Spleen (tissue), 11 donors: ENCODE data around the gene CFAP210. TPM values are rescaled to one million over a fixed set of nuclear protein-coding genes. Genes with fewer than 3 reads are reported as not detected.

Source experiments
- DNase-seq: peaks from one replicate; pipeline ENCODE4 v3.0.0-alpha.2; 2020
- H3K27ac ChIP-seq, 8 donors: fragments of 200-600 bp; sonication (generic) in 7 of 8; 1 replicate in 4 of 8; 2 replicates in 4 of 8; pipeline versions ENCODE4 v1.5.0 to v1.8.0; 2016 to 2021; ENCODE audit warnings: inconsistent platforms in 4 of 8, mild to moderate bottlenecking in 4 of 8, moderate library complexity in 1 of 8
- H3K27me3 ChIP-seq, 7 donors: fragments of 200-600 bp; sonication (generic) in 6 of 7; replicated peaks in 1 of 7; 1 replicate in 4 of 7; 2 replicates in 3 of 7; pipeline versions ENCODE4 v1.5.0 to v1.8.0; 2016 to 2021; ENCODE audit warnings: inconsistent platforms in 3 of 7, mild to moderate bottlenecking in 1 of 7
- H3K36me3 ChIP-seq, 6 donors: fragments of 200-600 bp; sonication (generic) in 5 of 6; 1 replicate in 4 of 6; 2 replicates in 2 of 6; pipeline versions ENCODE4 v1.5.0 to v1.8.0; 2016 to 2021; ENCODE audit warnings: inconsistent platforms in 2 of 6
- H3K4me1 ChIP-seq, 6 donors: fragments of 200-600 bp; sonication (generic) in 5 of 6; 1 replicate in 3 of 6; 2 replicates in 3 of 6; pipeline versions ENCODE4 v1.5.0 to v1.8.0; 2016 to 2021; ENCODE audit warnings: inconsistent platforms in 3 of 6
- H3K4me3 ChIP-seq, 8 donors: fragments of 200-600 bp; sonication (generic) in 7 of 8; 1 replicate in 4 of 8; 2 replicates in 4 of 8; pipeline versions ENCODE4 v1.5.0 to v1.8.0; 2016 to 2021; ENCODE audit warnings: inconsistent platforms in 4 of 8, mild to moderate bottlenecking in 4 of 8, moderate library complexity in 2 of 8
- H3K9me3 ChIP-seq, 8 donors: fragments of 200-600 bp; sonication (generic) in 7 of 8; 1 replicate in 4 of 8; 2 replicates in 4 of 8; pipeline versions ENCODE4 v1.5.0 to v1.8.0; 2016 to 2021; ENCODE audit warnings: inconsistent platforms in 4 of 8
- POLR2A ChIP-seq, 3 donors: fragments of 450-650 bp; IDR thresholded peaks; one replicate each; pipeline ENCODE4 v1.5.1; 2017; ENCODE audit warnings: antibody characterized with exemption in 3 of 3, mild to moderate bottlenecking in 1 of 3
- POLR2AphosphoS5 ChIP-seq, 3 donors: sonication (generic); formaldehyde crosslinking; IDR thresholded peaks; one replicate each; pipeline ENCODE4 v1.5.1; 2017; ENCODE audit warnings: antibody characterized with exemption in 3 of 3
- WGBS, 5 donors: extraction: QIAGEN DNeasy Blood & Tissue Kit in 3 of 5; methylation state at CpG; one replicate each; pipeline versions ENCODE4 v1.1.5 to v1.1.7; 2013 to 2018; 5-methylcytosine and 5-hydroxymethylcytosine counted together
- intact Hi-C: fragments of 100-400 bp; cut with DNase I; formaldehyde crosslinking; loops from one replicate; pipeline ENCODE4 v1.15.0; 2023; ENCODE audit warnings: low total_unique reads
- polyA plus RNA-seq, 3 donors: library from polyadenylated mRNA; stranded (reverse); fragments of 200-250 nt; gene quantifications; one replicate each; pipeline ENCODE4 v1.2.1, GENCODE V29; 2013
- total RNA-seq, 7 donors: library from RNA; depleted of rRNA in 3 of 7; stranded (reverse); fragments of >200 nt in 3 of 7; fragmentation: NEBNext Ultra II Directional in 4 of 7; extraction: Animal tissue kit (Norgen Biotek cat#: 25700) in 4 of 7; gene quantifications; one replicate each; pipeline versions ENCODE4 v1.1.0 to v1.2.1, GENCODE V29; 2016 to 2021
- TF ChIP-seq, protein P1 (sequence below), 11 experiments: fragments of 200-600 bp in 7 of 11; fragments of 450-650 bp in 4 of 11; sonication (generic) in 4 of 11; IDR thresholded peaks in 8 of 11; conservative IDR thresholded peaks in 3 of 11; 1 replicate in 7 of 11; 2 replicates in 4 of 11; pipeline versions ENCODE4 v1.4.0 to v1.8.0; 2016 to 2021; ENCODE audit warnings: antibody characterized with exemption in 11 of 11, inconsistent platforms in 4 of 11, mild to moderate bottlenecking in 1 of 11
- donor health status: healthy with polysubstance abuse.
- donor health status: DM: no; HTN: no; CAD: no; lungs with moderate emphysema.
- donor health status: DM: no; HTN: no; CAD: no.
- donor health status: Bipolar disorder and iron deficiency.
- donor health status: healthy.
- donor health status: DM: no; HTN: no; CAD: no.
- donor health status: DM: yes; HTN: yes; CAD: no.

The CFAP210 gene
- total and polyA plus RNA-seq, 10 donors: 0.09 to 0.15 TPM; not detected in 8

DNA sequence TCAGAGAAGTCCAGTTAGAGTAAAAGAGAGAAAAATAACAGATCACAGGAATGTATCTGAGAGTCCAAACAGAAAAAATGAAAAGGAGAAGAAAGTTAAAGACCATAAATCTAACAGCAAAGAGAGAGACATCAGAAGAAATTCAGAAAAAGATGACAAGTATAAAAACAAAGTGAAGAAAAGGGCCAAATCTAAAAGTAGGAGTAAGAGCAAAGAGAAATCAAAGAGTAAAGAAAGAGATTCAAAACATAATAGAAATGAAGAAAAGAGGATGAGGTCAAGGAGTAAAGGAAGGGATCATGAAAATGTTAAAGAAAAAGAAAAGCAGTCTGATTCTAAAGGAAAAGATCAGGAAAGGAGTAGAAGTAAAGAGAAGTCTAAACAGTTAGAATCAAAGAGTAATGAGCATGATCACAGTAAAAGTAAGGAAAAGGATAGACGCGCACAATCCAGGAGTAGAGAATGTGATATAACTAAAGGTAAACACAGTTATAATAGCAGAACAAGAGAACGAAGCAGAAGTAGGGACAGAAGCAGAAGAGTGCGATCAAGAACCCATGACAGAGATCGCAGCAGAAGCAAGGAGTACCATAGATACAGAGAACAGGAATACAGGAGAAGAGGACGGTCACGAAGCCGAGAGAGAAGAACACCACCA is 57.6 kb downstream of the CFAP210 start:
- intact Hi-C loops: no loop called here
- 95 to 100% (median 97%) methylated on average over 8 of the region's 8 CpGs for WGBS, 5 donors
- no peak for DNase-seq
- Histone ChIP-seq H3K36me3 (peaks cover 4 to 93% (median 64%) of the 10 kb centered on the region in 6 donors), H3K27ac (no peak overlapping the region), H3K4me3 (no peak overlapping the region), H3K4me1 (no peaks in the 10 kb centered on the region), H3K9me3 (no peaks in the 10 kb centered on the region), H3K27me3 (no peaks in the 10 kb centered on the region)
- no peak for TF ChIP-seq POLR2A (IDR thresholded peaks at IDR 0.05)
- TF ChIP-seq POLR2AphosphoS5 (IDR thresholded peaks at IDR 0.05): no peak
- TF ChIP-seq, protein P1, sequence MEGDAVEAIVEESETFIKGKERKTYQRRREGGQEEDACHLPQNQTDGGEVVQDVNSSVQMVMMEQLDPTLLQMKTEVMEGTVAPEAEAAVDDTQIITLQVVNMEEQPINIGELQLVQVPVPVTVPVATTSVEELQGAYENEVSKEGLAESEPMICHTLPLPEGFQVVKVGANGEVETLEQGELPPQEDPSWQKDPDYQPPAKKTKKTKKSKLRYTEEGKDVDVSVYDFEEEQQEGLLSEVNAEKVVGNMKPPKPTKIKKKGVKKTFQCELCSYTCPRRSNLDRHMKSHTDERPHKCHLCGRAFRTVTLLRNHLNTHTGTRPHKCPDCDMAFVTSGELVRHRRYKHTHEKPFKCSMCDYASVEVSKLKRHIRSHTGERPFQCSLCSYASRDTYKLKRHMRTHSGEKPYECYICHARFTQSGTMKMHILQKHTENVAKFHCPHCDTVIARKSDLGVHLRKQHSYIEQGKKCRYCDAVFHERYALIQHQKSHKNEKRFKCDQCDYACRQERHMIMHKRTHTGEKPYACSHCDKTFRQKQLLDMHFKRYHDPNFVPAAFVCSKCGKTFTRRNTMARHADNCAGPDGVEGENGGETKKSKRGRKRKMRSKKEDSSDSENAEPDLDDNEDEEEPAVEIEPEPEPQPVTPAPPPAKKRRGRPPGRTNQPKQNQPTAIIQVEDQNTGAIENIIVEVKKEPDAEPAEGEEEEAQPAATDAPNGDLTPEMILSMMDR (IDR thresholded peaks at IDR 0.05 in 8 of 11, conservative IDR thresholded peaks at IDR 0.05 in 3 of 11): no peak

DNA sequence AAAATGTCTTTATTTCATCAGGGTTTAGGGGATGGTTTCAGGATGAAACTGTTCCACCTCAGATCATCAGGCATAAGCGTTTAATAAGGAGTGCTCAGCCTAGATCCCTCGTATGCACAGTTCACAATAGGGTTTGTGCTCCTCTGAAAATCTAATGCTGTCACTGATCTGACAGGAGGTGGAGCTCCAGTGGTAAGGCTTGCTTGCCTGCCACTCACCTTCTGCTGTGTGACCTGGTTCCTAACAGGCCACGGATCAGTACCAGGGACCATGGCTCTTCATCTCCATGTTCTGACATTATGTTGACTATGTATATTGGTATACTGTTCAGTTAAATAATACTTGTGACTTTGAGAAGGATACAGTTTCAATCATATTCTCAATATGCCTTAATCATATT is 68.4 kb downstream of the CFAP210 start:
- TF ChIP-seq POLR2AphosphoS5 (IDR thresholded peaks at IDR 0.05): no peak
- TF ChIP-seq POLR2A (IDR thresholded peaks at IDR 0.05): no peak
- TF ChIP-seq, protein P1 (IDR thresholded peaks at IDR 0.05 in 8 of 11, conservative IDR thresholded peaks at IDR 0.05 in 3 of 11): no peak
- 86 to 93% (median 91%) methylated on average over 3 of the region's 3 CpGs for WGBS, 5 donors
- Histone ChIP-seq H3K36me3 (peaks cover 0 to 95% (median 32%) of the 10 kb centered on the region in 6 donors), H3K4me1 (no peaks in the 10 kb centered on the region), H3K9me3 (no peaks in the 10 kb centered on the region), H3K4me3 (no peak overlapping the region), H3K27ac (no peak overlapping the region), H3K27me3 (no peaks in the 10 kb centered on the region)
- intact Hi-C loops: no loop called here
- no peak for DNase-seq

DNA sequence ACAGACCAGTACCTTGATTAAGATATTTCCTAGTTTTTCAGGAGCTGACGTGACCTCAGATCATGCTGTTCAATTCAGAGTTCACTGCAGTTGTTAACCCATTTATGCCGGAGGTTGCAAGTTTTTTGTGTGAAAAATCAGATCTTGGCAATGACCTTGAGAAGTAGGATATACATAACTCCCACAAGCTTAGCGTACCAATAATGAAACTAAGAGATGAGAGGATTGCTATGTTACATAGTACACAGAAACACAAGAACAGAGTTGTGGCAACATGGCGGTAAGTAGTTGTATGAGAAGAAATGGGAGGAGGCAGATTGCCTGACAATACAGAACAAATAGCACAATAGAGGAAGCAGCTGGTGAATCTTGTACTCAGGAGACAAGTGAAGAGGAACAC is 71.0 kb downstream of the CFAP210 start:
- Histone ChIP-seq H3K27ac (no peak overlapping the region), H3K27me3 (no peaks in the 10 kb centered on the region), H3K4me1 (no peaks in the 10 kb centered on the region), H3K4me3 (no peak overlapping the region), H3K36me3 (peaks cover 0 to 97% (median 24%) of the 10 kb centered on the region in 6 donors), H3K9me3 (no peaks in the 10 kb centered on the region)
- no peak for DNase-seq
- intact Hi-C loops: no loop called here
- TF ChIP-seq, protein P1 (IDR thresholded peaks at IDR 0.05 in 8 of 11, conservative IDR thresholded peaks at IDR 0.05 in 3 of 11): no peak
- TF ChIP-seq POLR2AphosphoS5 (IDR thresholded peaks at IDR 0.05): peak in 1 of 3 donors; percentile 10
- 91 to 94% (median 92%) methylated on average over 4 of the region's 4 CpGs for WGBS, 5 donors

DNA sequence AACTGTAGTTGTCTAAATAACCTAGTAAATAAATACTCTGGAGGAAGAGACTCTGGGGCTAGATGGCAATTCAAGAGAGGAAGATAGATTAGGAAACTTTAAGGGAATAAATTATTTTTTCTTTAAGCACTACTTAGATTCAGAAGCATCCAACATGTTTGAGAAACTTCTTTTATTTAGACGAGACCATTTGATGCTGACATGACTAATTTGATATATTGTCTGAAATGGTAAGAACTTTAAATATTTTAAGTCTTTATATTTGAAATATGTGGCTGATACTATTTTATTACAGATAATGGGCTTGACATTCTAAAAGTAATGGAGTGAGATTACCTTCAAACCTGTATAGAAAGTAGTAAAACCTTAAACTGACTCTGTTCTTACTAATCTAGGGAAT is 73.7 kb downstream of the CFAP210 start:
- Histone ChIP-seq H3K27me3 (no peaks in the 10 kb centered on the region), H3K36me3 (peaks cover 2 to 99% (median 36%) of the 10 kb centered on the region in 6 donors), H3K9me3 (peaks cover 0 to 18% (median 4%) of the 10 kb centered on the region in 8 donors), H3K4me1 (no peaks in the 10 kb centered on the region), H3K4me3 (no peak overlapping the region), H3K27ac (no peak overlapping the region)
- no peak for DNase-seq
- no peak for TF ChIP-seq POLR2AphosphoS5 (IDR thresholded peaks at IDR 0.05)
- TF ChIP-seq, protein P1 (IDR thresholded peaks at IDR 0.05 in 8 of 11, conservative IDR thresholded peaks at IDR 0.05 in 3 of 11): no peak
- TF ChIP-seq POLR2A (IDR thresholded peaks at IDR 0.05): no peak
- 80 to 93% (median 87%) methylated on average over 1 of the region's 1 CpG for WGBS, 5 donors
- intact Hi-C loops: no loop called here
